Prostate gland (tissue), 2 donors: ENCODE data around the gene TREML1. TPM values are rescaled to one million over a fixed set of nuclear protein-coding genes. Genes with fewer than 3 reads are reported as not detected.

Source experiments
- DNase-seq: peaks from one replicate; pipeline ENCODE4 v3.0.0-alpha.2; 2019; ENCODE audit warnings: low spot score
- H3K27ac ChIP-seq, 2 donors: fragments of 200-600 bp; sonication (generic); 2 replicates each; pipeline ENCODE4 v1.5.1; 2017 to 2019
- H3K27me3 ChIP-seq: fragments of 200-600 bp; sonication (generic); replicated peaks from 2 replicates; pipeline ENCODE4 v1.5.1; 2019; ENCODE audit not compliant: insufficient read depth
- H3K36me3 ChIP-seq, 2 donors: fragments of 200-600 bp; sonication (generic); 1 replicate in 1 of 2; 2 replicates in 1 of 2; pipeline versions ENCODE4 v1.5.1 to v1.8.1; 2017 to 2019
- H3K4me1 ChIP-seq: fragments of 200-600 bp; sonication (generic); replicated peaks from 2 replicates; pipeline ENCODE4 v1.5.1; 2019
- H3K4me3 ChIP-seq, 2 donors: fragments of 200-600 bp; sonication (generic); 2 replicates each; pipeline ENCODE4 v1.5.1; 2017 to 2019
- H3K9me3 ChIP-seq: fragments of 200-600 bp; sonication (generic); 2 replicates; pipeline ENCODE4 v1.5.1; 2017
- POLR2A ChIP-seq: fragments of 450-650 bp; IDR thresholded peaks from one replicate; pipeline ENCODE4 v1.6.1; 2016; ENCODE audit warnings: antibody characterized with exemption, mild to moderate bottlenecking
- POLR2AphosphoS5 ChIP-seq: sonication (generic); formaldehyde crosslinking; IDR thresholded peaks from one replicate; pipeline ENCODE4 v1.6.1; 2017; ENCODE audit warnings: antibody characterized with exemption
- WGBS: methylation state at CpG from one replicate; pipeline ENCODE4 v1.1.5; 2018; 5-methylcytosine and 5-hydroxymethylcytosine counted together
- intact Hi-C: fragments of 100-400 bp; cut with DNase I; formaldehyde crosslinking; loops from one replicate; pipeline ENCODE4 v1.14.2; 2022
- total RNA-seq, 2 donors: library from RNA; depleted of rRNA; stranded (reverse); fragments of >200 nt; gene quantifications; one replicate each; pipeline ENCODE4 v1.1.0, GENCODE V29; 2016
- TF ChIP-seq, protein P1 (sequence below), 4 experiments: fragments of 200-600 bp in 2 of 4; fragments of 450-650 bp in 2 of 4; sonication (generic) in 2 of 4; IDR thresholded peaks; 1 replicate in 3 of 4; 2 replicates in 1 of 4; pipeline ENCODE4 v1.5.1; 2016 to 2019; ENCODE audit warnings: antibody characterized with exemption in 4 of 4, mild to moderate bottlenecking in 2 of 4, moderate library complexity in 2 of 4

Gene TREML1
- total RNA-seq, 2 donors from 2014 or later, result not detected

DNA sequence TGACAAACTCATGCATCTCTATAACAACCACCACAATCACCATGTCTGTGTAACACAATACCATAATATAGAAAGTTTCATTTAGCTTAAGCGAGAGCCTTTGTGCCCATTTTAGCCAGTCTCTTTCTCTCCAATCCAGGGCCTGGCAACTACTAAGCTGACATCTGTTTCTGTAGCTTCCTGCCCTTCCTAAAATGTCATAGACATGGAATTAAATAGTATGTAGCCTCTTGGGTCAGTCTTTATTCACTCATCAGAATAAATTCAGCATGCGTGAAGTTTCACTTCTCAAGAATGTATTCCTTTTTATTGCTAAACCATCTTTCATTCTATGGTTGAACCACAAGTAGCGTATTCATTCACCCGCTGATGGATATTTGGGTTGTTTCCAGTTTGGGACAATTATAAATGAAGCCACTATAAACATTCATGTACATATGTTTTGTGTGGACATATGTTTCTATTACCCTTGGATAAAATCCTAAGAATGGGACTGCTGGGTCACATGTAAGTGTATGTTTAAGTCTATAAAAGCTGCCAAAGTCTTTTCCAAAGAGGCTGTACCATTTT, 10.5 kb upstream of the TREML1 start:
- TF ChIP-seq POLR2AphosphoS5, result no peak
- TF ChIP-seq POLR2A, result no peak
- TF ChIP-seq, protein P1, sequence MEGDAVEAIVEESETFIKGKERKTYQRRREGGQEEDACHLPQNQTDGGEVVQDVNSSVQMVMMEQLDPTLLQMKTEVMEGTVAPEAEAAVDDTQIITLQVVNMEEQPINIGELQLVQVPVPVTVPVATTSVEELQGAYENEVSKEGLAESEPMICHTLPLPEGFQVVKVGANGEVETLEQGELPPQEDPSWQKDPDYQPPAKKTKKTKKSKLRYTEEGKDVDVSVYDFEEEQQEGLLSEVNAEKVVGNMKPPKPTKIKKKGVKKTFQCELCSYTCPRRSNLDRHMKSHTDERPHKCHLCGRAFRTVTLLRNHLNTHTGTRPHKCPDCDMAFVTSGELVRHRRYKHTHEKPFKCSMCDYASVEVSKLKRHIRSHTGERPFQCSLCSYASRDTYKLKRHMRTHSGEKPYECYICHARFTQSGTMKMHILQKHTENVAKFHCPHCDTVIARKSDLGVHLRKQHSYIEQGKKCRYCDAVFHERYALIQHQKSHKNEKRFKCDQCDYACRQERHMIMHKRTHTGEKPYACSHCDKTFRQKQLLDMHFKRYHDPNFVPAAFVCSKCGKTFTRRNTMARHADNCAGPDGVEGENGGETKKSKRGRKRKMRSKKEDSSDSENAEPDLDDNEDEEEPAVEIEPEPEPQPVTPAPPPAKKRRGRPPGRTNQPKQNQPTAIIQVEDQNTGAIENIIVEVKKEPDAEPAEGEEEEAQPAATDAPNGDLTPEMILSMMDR (IDR thresholded peaks at IDR 0.05), result no peak
- Histone ChIP-seq H3K4me1 (no peaks in the 10 kb centered on the region), H3K36me3 (no peaks in the 10 kb centered on the region), H3K27ac (no peak overlapping the region), H3K9me3 (no peaks in the 10 kb centered on the region), H3K4me3 (no peak overlapping the region), H3K27me3 (no peaks in the 10 kb centered on the region)
- no peak for DNase-seq
- intact Hi-C loops, result no loop called here
- WGBS, result 88% methylated on average over 4 of the region's 4 CpGs

DNA sequence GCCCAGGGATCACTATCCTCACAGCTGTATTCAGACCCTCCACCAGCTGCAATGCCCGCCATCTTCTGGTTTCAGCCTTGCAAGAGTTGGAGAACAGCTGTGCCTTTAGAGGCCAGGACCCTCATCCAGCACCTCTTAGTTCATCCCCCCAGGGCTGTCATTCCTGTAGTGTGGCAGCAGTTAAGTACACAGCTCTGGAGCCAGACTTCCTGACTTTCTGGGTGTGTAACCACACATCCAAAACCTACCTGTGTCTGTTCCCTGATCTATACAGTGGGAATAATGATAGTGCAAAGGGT, 9.2 kb upstream of the TREML1 start:
- Histone ChIP-seq H3K4me1 (no peaks in the 10 kb centered on the region), H3K36me3 (no peaks in the 10 kb centered on the region), H3K4me3 (no peak overlapping the region), H3K9me3 (no peaks in the 10 kb centered on the region), H3K27me3 (no peaks in the 10 kb centered on the region), H3K27ac (no peak overlapping the region)
- TF ChIP-seq, protein P1 (IDR thresholded peaks at IDR 0.05), result no peak
- TF ChIP-seq POLR2A (no peak), POLR2AphosphoS5 (no peak)
- intact Hi-C loops, result no loop called here
- no peak for DNase-seq
- WGBS, result 94% methylated on average over 1 of the region's 1 CpG

DNA sequence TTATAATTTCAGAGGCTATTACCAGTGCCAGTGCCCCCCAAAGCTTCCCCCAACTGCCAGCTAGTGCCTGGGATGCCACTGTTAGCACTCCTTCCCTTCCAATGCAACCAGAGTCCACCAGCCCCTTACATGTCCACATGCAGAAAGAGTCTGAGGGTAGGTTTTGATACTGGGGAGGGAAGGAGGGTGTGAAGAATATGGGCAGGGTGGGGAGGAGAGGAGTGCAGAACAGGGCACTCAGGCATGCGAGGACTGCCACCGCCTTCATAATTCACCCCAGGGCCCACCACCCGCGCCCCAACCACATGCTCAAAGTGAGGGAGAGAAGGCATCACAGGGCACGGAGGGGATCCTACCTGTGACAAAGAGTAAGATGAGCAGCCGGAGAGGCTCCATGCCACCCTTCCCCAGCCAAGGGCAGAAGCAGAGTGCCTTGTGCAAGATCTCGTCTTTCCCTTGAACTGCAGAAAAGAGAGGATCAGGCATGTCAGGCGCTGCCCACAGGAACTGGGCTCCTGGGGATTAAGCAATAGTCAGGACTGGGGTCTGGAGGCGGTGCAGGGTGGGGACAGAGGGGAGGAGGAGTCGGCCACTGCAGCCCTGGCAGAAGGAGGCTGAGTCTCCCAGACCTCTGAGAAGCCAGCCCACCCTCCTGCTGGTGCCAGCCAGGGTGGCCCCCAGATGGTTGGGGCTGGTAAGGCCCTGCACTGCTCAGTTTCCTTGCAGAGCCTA, 8.7 kb upstream of the TREML1 start, which contains the start of gene TREM2:
Gene TREM2 (minus strand): TSS at position 430 of the 732 bp plus-strand sequence. CDS start 34 bp downstream, at position 396.
- no peaks in the 10 kb centered on the region for H3K36me3 ChIP-seq
- no peak within 1 kb of the TSS for H3K27ac ChIP-seq
- intact Hi-C loops, result no loop called here
- DNase-seq, result no peak
- no peak for TF ChIP-seq POLR2AphosphoS5
- TF ChIP-seq POLR2A, result no peak
- TF ChIP-seq, protein P1 (IDR thresholded peaks at IDR 0.05), result no peak
- no peak within 1 kb of the TSS for H3K4me3 ChIP-seq
- H3K4me1 ChIP-seq, result no peaks in the 10 kb centered on the region
- no peaks in the 10 kb centered on the region for H3K27me3 ChIP-seq
- no peaks in the 10 kb centered on the region for H3K9me3 ChIP-seq
- 70% methylated on average over 10 of the region's 10 CpGs for WGBS

DNA sequence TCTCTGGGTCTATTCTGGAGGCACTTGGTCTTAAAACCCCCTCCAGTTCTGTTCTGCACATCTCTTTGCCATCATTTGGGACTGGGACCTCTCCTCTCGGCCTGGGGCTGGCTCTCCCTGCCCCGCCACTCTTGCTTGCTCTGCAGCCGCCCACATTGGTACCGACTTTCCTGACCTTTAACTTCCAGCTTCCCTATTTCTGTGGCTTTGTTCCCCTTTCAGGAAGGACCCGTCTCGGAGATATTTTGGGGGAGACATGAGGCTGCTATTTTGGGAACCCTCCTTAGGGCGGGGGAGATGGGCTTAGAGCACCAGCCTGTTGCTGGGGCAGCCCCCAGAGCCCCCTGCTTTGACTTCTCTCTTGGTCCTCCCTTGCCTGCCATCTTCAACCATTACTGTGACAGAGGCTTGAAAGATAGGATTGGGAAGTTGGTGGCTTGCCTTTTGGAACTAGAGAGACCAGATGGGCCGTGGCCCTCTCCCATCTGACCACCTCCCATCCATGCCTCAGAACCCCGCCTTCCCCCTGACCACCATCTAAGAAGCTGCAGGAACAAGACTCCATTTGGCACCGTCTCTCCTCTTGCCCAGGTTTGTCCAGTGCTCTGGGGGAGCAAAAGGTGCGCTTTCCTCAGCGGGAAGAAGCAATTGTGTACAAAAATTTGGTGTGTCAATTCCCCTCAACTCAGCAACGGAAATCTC, 7.9 kb upstream of the TREML1 start:
- no peak for DNase-seq
- Histone ChIP-seq H3K4me1 (no peaks in the 10 kb centered on the region), H3K36me3 (no peaks in the 10 kb centered on the region), H3K4me3 (no peak overlapping the region), H3K27me3 (no peaks in the 10 kb centered on the region), H3K27ac (no peak overlapping the region), H3K9me3 (no peaks in the 10 kb centered on the region)
- 92% methylated on average over 13 of the region's 13 CpGs for WGBS
- intact Hi-C loops, result no loop called here
- TF ChIP-seq POLR2AphosphoS5 (no peak), POLR2A (no peak)
- TF ChIP-seq, protein P1 (IDR thresholded peaks at IDR 0.05), result no peak
